ENCODE results near the gene PADI3. TPM values are rescaled to one million over a fixed set of nuclear protein-coding genes. Genes with fewer than 3 reads are reported as not detected.

The PADI3 gene
- total and polyA plus RNA-seq, 2 of the 8 experiments (the other 6 are each of a cell fraction or from before 2014, with no cell fraction given), result 0.37 to 0.94 TPM

DNA sequence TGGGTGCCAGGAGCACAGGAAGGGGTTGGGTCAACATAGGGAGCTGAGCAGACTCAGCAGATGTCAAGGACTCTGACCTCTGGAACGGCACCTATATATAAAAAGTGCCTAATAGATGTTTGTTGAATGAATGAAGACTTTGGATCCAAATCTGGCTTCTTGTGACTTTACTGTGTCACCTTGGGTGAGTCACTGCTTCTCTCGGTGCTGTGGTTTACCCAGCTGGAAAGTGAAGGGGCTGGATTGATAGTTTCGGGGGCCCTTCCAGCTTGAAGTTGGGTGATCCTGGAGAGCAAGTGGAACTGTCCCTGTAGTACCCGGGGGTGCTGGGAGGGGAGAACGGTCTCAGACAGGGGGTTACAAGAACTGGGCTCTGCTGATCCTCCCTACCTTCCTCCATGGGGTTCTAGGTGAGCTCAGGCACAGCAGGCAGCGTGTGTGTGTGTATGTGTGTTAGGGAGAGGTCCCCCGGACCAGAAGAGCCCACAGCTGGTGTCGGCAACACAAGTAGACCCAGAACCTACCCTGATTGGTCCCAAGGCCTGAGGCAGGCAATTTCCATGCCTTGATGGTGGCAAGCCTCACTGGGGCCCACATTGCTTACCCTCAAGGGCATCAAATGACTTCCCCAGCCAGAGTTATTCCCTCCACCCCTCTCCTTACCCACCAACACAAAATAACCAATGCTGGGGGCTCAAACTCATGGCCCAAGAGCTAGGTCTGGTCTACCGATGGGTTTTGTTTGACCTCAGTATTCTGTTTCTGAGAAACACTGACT, 49.4 kb upstream of the PADI3 start:
- Histone ChIP-seq H3K36me3 (ENCODE audit: control insufficient read depth in 2 of 4, insufficient read depth in 4 of 4, low read length in 3 of 4) (no peaks in the 10 kb centered on the region), H2BK20ac (ENCODE audit: low read length) (no peak overlapping the region), H3K23ac (ENCODE audit: insufficient read length) (no peak overlapping the region), H2BK120ac (replicated peaks; ENCODE audit: low read depth, low read length) (no peak overlapping the region), H2BK15ac (ENCODE audit: low read length) (no peak overlapping the region), H3K56ac (replicated peaks; ENCODE audit: insufficient read length, low read depth, low read length) (no peak overlapping the region), H3K27me3 (replicated peaks in 1 of 4; ENCODE audit: control insufficient read depth in 3 of 4, extremely low read depth in 1 of 4, insufficient read depth in 3 of 4, low read length in 3 of 4) (no peaks in the 10 kb centered on the region), H3K4me1 (replicated peaks in 1 of 4; ENCODE audit: control insufficient read depth in 3 of 4, insufficient read depth in 4 of 4, low read length in 3 of 4) (no peaks in the 10 kb centered on the region; a peak in 1 of 7 replicates), H3K4me3 (ENCODE audit: extremely low read depth in 1 of 4, insufficient read depth in 2 of 4, low read depth in 3 of 4, low read length in 4 of 4) (no peak overlapping the region), H3K14ac (ENCODE audit: insufficient read length) (no peak overlapping the region), H2AFZ (ENCODE audit: low read length) (no peak overlapping the region), H3K27ac (ENCODE audit: low read depth, low read length) (no peak overlapping the region), H3K9me3 (ENCODE audit: insufficient read depth in 2 of 2, low read depth in 1 of 2, low read length in 1 of 2) (no peaks in the 10 kb centered on the region), H3K4me2 (ENCODE audit: insufficient read depth in 1 of 2, low read depth in 2 of 2, low read length in 2 of 2) (no peak overlapping the region), H2BK5ac (ENCODE audit: low read depth, low read length) (no peak overlapping the region), H4K8ac (ENCODE audit: extremely low read depth, insufficient read depth, low read length) (no peak overlapping the region), H4K5ac (ENCODE audit: insufficient read length, low read depth, low read length) (no peak overlapping the region), H3K79me1 (ENCODE audit: low read depth, low read length) (no peaks in the 10 kb centered on the region), H3K79me2 (ENCODE audit: control insufficient read depth in 1 of 2, insufficient read depth in 2 of 2, low read length in 2 of 2) (no peaks in the 10 kb centered on the region), H3K18ac (ENCODE audit: extremely low read depth, low read length) (no peak overlapping the region), H2BK12ac (ENCODE audit: low read depth, low read length) (no peak overlapping the region), H4K91ac (replicated peaks; ENCODE audit: insufficient read length, low read length) (no peak overlapping the region), H3K9ac (replicated peaks in 1 of 4; ENCODE audit: extremely low read depth in 1 of 4, low read depth in 3 of 4, low read length in 3 of 4) (no peak overlapping the region), H3K4ac (replicated peaks; ENCODE audit: insufficient read length, low read depth, low read length) (no peak overlapping the region), H3K23me2 (ENCODE audit: low read depth, low read length) (peaks cover 2% of the 10 kb centered on the region; the same call in 1 of the 2 replicates), H2AK5ac (ENCODE audit: low read depth, low read length) (no peak overlapping the region), H4K20me1 (replicated peaks in 1 of 2; ENCODE audit: control insufficient read depth in 1 of 2, insufficient read depth in 2 of 2, low read length in 2 of 2) (no peaks in the 10 kb centered on the region)
- WGBS, 2 experiments (ENCODE audit: extremely low coverage in 1 of 2, insufficient coverage in 1 of 2, insufficient read length in 1 of 2, insufficient replicate concordance in 2 of 2, low coverage in 1 of 2, low lambda C conversion rate in 2 of 2, missing lambda C conversion rate in 1 of 2), result 87% methylated on average over 9 of the region's 9 CpGs; no CpG with 5 or more reads in 1 of the 2 experiments
- no peak for FAIRE-seq
- ChIA-PET CTCF (ENCODE audit: partially characterized antibody) (interaction anchor here (0.7 to 1.9 kb wide), 8 partner anchors 14 to 139 kb away, joined by 3 to 11 read pairs (median 4); no protein-coding TSS in a partner anchor), POLR2A (ENCODE audit: partially characterized antibody) (interaction anchor here (1.3 kb wide), 1 partner anchor 8 kb away, joined by 3 read pairs; no protein-coding TSS in a partner anchor)
- no peak for DNase-seq (ENCODE audit: low read depth in 1 of 2, low spot score in 2 of 2)
- no peak for TF ChIP-seq RXRA (IDR thresholded peaks at IDR 0.05; ENCODE audit: insufficient read depth, low read depth, low read length)
- TF ChIP-seq PHF8 (conservative IDR thresholded peaks at IDR 0.05; ENCODE audit: low read depth, low read length), result no peak
- no peak for TF ChIP-seq POU5F1 (IDR thresholded peaks at IDR 0.05; ENCODE audit: low read depth, low read length)
- no peak for TF ChIP-seq SUZ12 (IDR thresholded peaks at IDR 0.05; ENCODE audit: low read length)
- no peak for TF ChIP-seq KDM5A (IDR thresholded peaks at IDR 0.05; ENCODE audit: low read length)
- no peak for TF ChIP-seq SP2 (IDR thresholded peaks at IDR 0.05; ENCODE audit: low read length)
- TF ChIP-seq CBX8 (IDR thresholded peaks at IDR 0.05; ENCODE audit: borderline replicate concordance, low read depth, low read length), result no peak
- TF ChIP-seq SP4 (IDR thresholded peaks at IDR 0.05; ENCODE audit: low read length), result no peak
- TF ChIP-seq EGR1 (IDR thresholded peaks at IDR 0.05; ENCODE audit: borderline replicate concordance, low read depth, low read length), result no peak
- no peak for TF ChIP-seq SAP30 (IDR thresholded peaks at IDR 0.05; ENCODE audit: insufficient read depth, insufficient replicate concordance, low read length)
- no peak for TF ChIP-seq SRF (IDR thresholded peaks at IDR 0.05; ENCODE audit: low read depth, low read length)
- TF ChIP-seq GTF2F1 (IDR thresholded peaks at IDR 0.05; ENCODE audit: borderline replicate concordance, low read depth, low read length), result no peak
- no peak for TF ChIP-seq TAF7 (optimal IDR thresholded peaks at IDR 0.05; ENCODE audit: borderline replicate concordance, low read depth, low read length)

Measured in H1 (cell line).